GM23338 (cell line): Measurements from ENCODE around the gene PML.

Source experiments
- CTCF ChIP-seq, 2 experiments: fragments of 200-600 bp in 1 of 2; sonication (generic) in 1 of 2; conservative IDR thresholded peaks; 2 replicates each; pipeline versions ENCODE4 v1.5.1 to v1.6.1; 2016 to 2017; ENCODE audit warnings: antibody characterized with exemption in 2 of 2, low read depth in 2 of 2, mild to moderate bottlenecking in 2 of 2, moderate library complexity in 1 of 2
- EZH2 ChIP-seq: fragments of 200-600 bp; sonication (generic); IDR thresholded peaks from one replicate; pipeline ENCODE4 v1.8.0; 2017; ENCODE audit warnings: antibody characterized with exemption, mild to moderate bottlenecking, low read depth; ENCODE audit not compliant: unreplicated experiment
- EZH2phosphoT487 ChIP-seq: fragments of 200-600 bp; sonication (generic); IDR thresholded peaks from one replicate; pipeline ENCODE4 v1.8.1; 2018; ENCODE audit warnings: antibody characterized with exemption; ENCODE audit not compliant: unreplicated experiment
- POLR2AphosphoS5 ChIP-seq: IDR thresholded peaks from 2 replicates; pipeline ENCODE4 v1.6.1; 2016; ENCODE audit warnings: antibody characterized with exemption, low read depth
- ZNF462 ChIP-seq: fragments of 250-450 bp; sonication (Bioruptor Pico); IDR thresholded peaks from 2 replicates; pipeline ENCODE4 v1.5.0; 2020; ENCODE audit warnings: mild to moderate bottlenecking, moderate library complexity
- TF ChIP-seq, protein P1 (sequence below): IDR thresholded peaks from one replicate; pipeline ENCODE4 v1.6.1; 2018; ENCODE audit warnings: antibody characterized with exemption; ENCODE audit not compliant: unreplicated experiment

- TF ChIP-seq POLR2AphosphoS5 (no peak), CTCF (conservative IDR thresholded peaks at IDR 0.05; ENCODE audit: low read depth in 2 of 2) (no peak), ZNF462 (CRISPR knock-in tag) (no peak), EZH2phosphoT487 (no peak), EZH2 (no peak)
- TF ChIP-seq, protein P1, sequence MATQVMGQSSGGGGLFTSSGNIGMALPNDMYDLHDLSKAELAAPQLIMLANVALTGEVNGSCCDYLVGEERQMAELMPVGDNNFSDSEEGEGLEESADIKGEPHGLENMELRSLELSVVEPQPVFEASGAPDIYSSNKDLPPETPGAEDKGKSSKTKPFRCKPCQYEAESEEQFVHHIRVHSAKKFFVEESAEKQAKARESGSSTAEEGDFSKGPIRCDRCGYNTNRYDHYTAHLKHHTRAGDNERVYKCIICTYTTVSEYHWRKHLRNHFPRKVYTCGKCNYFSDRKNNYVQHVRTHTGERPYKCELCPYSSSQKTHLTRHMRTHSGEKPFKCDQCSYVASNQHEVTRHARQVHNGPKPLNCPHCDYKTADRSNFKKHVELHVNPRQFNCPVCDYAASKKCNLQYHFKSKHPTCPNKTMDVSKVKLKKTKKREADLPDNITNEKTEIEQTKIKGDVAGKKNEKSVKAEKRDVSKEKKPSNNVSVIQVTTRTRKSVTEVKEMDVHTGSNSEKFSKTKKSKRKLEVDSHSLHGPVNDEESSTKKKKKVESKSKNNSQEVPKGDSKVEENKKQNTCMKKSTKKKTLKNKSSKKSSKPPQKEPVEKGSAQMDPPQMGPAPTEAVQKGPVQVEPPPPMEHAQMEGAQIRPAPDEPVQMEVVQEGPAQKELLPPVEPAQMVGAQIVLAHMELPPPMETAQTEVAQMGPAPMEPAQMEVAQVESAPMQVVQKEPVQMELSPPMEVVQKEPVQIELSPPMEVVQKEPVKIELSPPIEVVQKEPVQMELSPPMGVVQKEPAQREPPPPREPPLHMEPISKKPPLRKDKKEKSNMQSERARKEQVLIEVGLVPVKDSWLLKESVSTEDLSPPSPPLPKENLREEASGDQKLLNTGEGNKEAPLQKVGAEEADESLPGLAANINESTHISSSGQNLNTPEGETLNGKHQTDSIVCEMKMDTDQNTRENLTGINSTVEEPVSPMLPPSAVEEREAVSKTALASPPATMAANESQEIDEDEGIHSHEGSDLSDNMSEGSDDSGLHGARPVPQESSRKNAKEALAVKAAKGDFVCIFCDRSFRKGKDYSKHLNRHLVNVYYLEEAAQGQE = no peak
These were observed 30.9 kb downstream of the PML start for GRCh38 chr15:74025436-74025835.
